Islet of Langerhans (tissue), 1 donor: ENCODE measurements around the gene HHATL.
"Not testable (repeated sequence)": the region's sequence is repeated elsewhere in the genome, so short reads cannot be mapped to it uniquely, and the experiment has no call there.

ENCODE experiments used
- FAIRE-seq: peaks from one replicate; lab custom pipeline; 2011; peaks lifted over from hg19 to GRCh38; lab: Jason Lieb, UNC

HHATL gene

DNA sequence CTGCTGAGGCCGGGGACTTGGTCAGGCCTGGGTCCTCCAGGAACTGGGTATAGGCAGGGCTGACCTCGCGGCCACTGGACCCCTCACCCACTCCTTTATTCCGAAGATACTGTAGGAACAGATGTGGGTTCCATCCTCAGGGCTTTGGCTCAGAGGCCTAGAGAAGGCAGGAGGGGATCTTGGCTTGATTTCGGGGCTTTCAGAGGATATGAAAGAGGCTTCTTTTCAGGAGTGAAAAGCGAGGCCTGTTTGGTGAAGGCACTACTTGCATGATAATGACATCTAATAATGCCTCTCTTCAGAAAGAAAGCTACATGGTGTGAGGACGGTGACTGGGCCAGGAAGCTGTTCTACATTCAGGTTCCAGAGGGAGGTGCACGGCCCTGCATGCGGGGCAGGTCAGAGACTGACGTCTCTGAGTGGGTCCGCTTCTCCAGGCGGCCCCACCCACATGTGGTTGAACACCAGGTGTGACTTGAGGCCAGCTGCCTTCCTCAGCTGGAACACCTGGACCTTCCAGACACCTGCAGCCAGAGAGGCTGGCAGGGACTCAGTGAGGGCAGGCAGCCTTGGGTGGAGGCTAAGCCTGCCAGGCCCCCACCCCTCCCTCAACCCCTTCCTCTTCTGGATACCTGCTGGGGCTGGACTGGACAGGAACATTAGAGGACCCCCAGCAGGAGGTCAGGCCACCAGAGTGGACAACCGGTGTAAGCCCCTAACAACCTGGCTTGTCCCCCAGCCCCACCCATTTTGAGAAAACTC lies 31.1 kb upstream of the HHATL start:
- FAIRE-seq: no peak

DNA sequence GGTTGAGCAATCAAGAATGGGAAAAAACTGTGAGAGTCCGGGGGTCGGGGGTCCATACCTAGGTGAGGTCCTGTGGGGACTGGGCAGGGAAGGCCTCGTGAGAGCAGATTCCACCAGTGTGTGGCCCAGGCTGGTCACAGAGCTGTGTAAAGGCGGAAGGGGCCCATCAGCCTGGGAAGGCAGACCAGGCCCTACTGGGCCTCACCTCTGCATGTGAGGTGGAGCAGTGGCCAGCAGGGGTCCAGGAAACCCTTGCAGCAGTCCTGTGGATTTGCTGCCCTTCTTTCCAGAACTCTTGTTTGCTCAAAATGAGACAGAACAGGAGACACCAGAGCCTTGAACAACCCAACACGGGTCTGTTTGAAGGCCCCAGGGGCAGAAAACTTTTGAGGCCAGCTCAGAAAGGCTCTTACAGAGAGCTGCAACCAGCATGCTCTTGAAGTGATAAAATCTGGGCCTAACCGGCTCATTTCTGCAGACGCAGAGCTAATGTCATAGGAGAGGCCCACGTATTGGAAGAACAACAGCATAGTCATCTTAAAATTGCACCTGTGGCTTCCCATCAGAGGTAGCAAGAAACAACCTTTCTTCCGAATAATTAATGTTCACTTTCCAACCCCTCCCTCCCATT lies 30.3 kb upstream of the HHATL start:
- no peak for FAIRE-seq

DNA sequence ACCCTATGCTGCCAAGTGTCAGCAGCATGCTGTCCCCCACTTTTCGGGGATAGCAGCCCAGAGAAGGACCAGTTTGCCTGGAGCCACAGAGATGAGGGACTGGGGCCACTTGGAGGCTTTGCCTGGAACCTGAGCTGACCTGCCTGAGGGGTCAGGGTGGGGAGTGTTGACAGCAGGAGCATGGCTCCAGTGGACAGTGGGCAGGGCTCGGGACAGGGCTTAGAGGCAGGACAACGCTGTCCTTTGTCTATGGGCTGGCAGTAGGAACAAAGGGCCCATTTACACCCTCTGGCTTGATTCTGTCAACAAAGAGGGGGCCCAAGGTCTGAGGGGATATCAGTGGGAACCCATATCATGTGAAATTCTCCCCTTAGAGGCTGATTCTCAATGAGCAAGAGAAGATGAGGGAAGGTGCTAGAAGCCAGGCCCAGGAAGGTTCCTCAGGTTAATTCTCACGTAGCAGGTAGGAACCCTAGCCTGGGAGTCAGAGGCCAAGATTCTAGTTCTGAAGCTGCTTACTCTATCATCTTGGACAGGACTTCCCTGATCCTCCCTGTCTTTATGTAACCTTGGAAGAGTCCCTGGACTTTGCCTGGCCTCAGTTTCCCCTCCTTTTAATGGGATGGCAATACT lies 29.7 kb upstream of the HHATL start:
- no peak for FAIRE-seq

DNA sequence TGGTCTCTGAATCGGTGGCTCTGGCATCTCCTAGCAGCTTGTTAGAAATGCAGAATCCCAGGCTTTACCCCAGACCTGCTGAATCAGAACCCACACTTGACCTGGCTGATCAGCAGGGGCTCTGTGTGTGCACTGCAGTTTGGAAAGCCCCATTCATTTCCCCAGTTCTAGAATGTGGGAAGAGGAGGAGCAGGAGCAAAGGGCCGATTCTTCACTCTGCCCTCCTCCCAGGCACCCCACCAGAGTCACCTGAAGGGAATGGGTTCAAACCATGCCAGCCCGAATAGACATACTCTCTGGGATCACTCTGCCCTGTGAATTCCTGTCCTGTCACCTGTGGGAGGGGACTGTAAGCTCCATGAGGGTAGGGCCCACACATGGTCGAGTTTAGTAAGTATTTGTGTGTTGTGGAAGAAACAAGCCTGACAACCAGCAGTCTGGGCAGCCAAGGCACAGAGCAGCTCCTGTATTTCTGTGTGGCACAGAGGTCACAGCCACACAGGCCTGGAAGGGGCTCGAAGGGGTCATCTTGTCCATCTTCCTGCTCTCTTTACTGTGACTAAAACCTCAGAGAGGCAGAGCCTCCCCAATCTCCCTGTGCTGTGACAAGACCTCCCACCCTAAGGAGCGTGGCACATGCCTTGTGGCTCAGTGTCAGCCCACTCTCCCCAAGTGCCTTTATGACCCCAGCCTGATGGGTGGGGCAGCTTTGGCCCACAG lies 29.0 kb upstream of the HHATL start:
- FAIRE-seq: no peak

DNA sequence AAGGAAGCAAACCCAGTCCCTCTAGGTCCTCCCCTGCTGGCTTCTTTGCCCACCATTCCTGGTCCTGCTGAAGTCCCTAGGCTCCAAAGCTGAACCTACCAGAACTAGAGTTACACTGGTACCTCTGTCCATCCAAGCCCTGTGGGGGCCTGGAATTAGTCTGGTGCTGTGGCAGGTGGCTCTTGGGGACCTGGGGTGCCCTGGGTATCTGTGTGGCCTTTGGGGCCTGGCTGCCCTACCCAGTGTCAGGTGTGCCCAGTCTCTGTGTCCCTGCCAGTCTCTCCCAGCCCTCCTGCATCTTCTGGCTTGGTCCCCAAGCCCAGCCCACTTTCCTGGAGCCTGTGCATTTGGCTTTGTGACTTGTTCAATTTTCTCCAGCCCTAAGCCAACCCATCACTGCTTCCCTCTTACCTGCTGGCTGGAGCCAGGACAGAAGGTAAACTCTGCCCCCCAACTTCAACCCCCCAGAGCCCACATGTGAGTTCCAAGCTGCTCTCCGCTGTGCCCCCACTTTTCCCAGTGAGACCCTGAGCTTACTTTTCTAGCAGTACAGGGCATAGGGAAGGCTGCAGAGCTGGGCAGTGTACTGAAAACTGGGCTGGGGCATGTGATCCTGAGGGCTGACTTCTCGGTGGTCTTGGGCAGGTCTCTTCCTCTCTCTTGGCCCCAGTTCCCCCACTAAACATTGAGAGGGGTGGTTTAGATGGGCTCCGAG lies 28.3 kb upstream of the HHATL start:
- FAIRE-seq: no peak

DNA sequence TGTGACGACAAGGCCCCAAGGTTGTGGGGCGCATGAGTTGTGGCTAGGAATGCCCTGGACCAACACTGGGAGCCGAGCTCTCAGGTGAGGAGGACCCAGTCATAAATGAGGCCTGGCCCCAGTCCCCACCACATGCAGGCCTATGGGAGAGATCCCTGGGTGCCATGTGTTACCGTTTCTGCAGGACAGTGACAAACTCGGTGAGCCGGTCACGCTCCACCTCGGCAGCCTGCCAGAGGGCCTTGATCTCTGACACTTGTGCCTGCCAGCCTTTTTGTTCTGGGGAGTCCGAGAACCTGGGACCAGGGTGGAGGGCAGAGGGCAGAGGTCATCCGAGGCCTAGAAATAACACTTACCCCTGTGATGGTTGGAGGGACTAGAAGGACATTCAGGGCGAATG lies 27.7 kb upstream of the HHATL start:
- no peak for FAIRE-seq

DNA sequence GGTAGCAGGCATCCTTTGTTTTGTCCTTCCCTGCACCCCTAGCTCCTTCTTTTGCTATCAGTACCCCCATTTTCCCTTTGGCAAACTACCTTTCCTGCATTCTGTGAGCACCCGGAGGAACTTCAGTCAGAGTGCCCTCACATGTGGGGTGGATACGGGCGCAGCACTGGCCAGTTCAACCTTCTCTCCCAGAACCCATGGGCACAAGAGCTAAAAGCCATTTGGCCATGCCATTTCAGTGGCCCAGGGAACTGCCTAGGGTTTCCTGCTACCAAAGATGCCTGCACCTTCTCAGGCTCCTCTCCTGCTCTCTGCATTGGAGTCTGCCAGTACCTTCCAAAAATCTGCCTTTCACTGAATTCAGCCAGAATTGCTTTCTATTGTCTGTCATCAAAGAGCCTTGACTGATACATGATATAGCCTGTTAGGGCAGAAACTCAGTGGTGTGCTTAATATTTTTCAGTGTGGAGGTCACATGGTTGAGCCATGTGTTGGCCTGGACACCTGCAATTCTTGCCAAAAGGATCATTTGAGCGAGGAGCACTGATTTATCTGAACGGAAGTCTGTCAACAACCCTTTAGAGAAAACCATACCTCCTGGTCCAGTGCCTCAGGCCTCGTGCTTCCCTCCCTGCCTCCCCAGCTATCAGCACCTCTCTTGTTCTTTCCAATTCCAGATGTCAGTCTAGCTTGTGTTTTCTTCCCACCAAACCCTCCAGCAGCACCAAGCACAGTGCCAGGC lies 27.0 kb upstream of the HHATL start:
- no peak for FAIRE-seq

DNA sequence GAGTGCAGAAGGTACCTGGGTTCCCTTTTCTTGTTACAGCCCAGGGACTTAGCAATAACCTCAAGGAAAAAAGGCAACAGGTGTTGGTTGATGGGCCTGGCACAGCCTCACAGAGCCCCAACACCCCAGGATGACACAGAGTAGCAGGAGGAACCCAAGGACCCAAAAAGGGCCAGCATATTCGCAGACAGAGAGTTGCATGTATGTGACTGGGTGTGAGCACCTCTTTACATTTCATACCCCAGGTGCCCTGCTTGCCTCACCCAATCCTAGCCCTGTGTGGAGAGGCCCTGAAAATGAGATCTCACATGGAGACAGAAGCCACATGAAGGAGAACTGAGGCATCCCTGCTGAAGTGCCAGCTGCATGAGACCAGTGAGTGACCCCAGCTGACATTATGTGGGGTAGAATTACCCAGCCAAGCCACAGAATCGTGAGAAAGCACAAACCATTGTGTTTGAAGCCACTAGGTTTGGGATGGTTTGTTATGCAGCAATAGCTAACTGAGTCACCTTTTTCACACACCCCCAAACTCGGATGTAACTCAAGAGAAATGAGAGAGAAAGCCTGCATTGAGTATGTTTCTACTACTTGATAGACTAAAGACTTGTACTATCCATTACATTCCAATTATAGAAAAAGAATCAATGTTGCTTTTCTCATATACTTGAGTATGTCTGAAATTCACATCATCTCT lies 26.2 kb upstream of the HHATL start:
- FAIRE-seq: no peak

DNA sequence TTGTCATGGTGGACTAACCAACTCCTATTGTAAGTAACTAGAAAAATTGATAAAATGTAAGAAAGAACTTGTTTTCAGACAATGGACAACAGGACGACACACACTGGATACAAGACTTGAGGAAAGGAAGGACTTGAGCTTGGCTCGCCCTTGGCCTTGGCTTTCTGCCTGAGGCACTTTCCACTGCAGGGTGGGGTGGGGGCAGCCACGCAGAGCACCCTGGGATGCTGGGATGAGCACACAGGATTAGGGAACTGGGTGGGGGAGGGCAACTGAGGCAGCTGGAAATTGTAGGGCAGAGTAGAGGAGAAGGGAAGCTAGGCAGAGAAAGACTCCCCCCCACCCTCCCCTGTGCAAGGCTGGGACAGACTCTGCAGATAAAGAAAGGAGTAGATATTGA lies 25.5 kb upstream of the HHATL start:
- no peak for FAIRE-seq

DNA sequence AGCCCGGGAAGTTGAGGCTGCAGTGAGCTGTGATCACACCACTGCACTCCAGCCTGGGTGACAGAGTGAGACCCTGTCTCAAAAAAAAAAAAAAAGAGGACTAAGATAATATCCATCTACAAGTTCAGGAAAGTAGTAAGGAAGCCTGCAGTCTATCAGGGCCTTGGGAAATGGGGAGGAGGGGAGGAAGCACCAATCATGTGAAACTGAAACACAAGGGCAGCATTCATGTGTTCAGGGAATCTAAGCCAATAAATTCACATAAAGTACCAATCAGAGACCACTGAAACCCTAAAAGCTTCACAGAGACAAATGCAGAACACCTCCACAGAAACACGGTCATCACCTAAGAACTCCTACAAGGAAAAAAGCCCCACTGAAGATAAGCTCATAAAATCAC lies 22.9 kb upstream of the HHATL start:
- FAIRE-seq: no peak

DNA sequence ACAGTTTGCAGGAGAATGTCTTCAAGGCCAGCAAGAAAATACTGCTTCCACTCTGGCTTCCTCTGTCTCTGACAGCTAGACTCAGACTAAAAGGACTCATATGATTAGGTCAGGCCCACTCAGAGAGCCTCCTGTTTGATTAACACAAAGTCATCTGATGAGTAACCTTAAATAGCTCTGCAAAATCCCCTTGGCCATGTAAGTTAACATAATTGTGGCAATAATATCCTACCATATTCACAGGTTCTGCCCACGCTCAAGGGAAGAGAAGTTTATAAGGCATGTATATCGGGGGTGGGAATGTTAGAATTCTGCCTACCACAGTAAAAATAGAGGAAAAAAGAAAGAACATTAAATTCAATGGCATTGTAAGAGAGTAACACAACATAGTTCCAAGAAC lies 20.6 kb upstream of the HHATL start:
- FAIRE-seq: no peak

DNA sequence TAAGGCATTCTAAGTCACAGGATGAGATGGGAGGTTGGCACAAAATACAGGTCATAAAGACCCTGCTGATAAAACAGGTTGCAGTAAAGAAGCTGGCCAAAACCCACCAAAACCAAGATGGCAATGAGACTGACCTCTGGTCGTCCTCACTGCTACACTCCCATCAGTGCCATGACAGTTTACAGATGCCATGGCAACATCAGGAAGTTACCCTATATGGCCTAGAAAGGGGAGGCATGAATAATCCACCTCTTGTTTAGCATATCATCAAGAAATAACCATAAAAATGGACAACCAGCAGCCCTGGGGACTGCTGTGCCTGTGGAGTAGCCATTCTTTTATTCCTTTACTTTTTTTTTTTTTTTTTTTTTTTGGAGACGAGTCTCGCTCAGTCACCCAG lies 19.8 kb upstream of the HHATL start:
- FAIRE-seq: not testable (repeated sequence)

DNA sequence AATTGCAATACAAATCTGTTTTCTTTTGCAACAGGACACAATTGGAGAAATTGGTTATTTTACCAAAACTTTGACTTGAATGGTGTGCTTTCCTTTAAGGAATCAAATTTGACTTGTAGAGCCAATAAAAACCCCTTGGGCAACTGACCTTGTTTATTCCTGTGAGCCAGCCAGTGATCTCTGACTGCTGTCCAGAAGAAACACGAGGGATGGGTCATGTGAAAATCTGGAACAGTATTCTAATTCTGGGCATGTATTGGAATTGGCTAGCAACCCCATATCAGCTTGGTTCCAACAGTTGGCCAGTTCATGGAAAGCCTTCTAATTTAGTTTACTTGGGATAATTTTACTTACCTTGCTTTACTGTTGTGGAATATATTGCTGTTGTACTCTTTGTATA lies 19.1 kb upstream of the HHATL start:
- FAIRE-seq: no peak

DNA sequence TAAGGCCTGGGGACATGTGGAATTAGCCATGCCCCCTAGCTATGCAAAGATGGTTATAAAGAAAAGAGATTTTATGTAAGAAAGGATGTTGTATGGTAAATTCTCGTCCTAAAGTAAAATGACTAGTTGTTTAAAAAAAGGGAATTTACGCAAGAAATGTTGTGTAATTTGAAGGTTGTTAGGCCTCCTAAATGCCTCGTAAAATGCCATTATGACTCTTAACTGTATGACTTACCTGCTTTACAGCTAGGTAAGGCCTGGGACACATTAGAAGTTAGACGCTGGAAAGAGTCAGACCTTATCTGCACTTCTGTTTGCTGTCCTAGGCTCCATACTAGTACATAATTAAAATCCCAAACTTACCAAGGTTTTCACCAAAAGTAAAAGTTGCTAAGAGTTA lies 17.5 kb upstream of the HHATL start:
- no peak for FAIRE-seq

DNA sequence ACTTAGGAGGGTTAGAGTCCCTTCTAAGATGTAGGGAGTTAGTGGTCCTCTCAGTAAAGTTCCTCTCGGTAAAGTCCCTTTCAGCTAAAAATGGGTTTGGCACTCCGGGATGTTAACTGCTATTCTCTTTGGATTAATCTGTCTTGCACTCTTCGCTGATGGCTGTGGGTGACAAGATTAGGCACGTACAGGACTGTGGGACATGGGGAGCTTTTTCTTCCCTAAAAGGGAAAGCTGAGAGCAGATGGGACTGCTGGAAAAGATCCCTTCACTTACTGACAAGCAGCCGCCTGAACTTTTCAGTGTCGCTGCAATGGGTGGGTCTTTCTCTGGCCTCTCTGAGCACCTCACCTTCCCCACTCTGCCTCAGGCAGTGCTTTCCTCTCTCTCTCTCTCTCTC lies 16.4 kb upstream of the HHATL start:
- FAIRE-seq: no peak

DNA sequence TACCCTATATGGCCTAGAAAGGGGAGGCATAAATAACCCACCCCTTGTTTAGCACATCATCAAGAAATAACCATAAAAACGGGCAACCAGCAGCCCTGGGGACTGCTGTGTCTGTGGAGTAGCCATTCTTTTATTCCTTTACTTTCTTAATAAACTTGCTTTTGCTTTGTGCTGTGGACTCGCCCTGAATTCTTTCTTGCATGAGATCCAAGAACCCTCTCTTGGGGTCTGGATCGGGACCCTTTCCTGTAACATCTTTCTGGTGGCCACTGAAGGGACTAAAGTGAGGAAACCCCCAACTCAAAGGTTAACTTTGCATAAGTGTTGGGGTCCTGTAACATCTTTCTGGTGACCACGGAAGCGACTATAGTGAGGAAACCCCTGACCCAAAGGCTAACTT lies 15.7 kb upstream of the HHATL start:
- FAIRE-seq: no peak

DNA sequence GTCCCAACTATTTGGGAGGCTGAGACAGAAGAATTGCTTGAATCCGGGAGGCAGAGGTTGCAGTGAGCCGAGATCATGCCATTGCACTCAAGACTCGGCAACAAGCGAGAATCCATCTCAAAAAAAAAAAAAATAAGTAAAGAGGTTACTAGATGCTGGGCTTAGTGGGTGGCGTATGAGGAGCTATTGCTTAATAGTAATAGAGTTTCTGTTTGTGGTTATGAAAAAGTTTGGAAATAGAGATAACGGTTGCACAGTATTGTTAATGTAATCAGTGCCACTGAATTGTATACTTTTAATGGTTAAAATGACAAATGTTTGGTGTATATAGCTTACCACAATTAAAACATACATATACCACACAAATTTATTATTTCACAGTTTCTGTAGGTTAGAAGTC lies 14.7 kb upstream of the HHATL start:
- no peak for FAIRE-seq

DNA sequence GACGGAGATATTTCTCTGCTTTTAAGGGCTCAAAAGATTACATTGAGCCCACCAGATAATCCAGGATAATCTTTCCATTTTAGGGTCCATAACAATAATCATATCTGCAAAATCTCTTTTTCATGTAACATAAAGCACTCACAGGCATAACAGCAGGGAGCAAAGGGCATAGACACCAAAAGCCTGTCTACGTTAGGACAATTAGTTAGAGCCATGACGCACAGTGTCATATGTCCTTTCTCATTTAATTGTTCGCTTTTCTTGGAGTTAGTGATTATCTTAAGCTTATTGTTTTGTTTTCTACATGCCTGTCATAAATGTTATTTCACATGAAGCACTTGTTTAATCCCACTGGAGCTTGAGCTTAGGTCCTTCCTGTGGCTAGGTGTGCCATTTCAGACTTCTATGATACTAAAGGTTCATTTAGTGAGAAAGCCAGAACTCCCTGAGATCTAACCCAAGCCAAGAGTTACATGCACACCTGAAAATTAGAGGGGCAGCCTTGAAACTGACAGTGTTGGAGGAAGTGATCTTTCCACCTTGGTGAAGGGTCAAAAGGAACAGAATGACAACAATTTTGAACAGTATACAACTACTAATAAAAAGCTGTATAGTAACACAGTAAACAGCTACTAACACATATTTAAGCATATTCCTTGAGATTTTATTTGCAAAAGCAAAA lies 11.7 kb upstream of the HHATL start:
- no peak for FAIRE-seq

DNA sequence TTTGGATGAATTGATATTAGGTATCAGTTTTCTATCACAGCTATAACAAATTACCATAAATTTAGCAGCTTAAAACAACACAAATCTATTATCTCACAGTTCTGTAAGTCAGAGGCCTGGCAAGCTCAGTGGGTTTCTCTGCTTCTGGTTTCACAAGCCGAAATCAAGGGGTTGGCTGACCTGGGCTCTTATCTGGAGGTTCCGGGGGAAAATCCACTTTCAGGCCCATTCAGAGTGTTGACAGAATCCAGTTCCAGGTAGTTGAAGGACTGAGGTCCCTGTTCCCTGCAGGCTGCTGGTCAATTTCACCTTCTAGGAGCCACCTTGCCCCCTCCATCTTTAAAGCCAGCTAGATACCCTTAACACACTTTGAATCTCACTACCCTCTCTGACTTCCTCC lies 11.1 kb upstream of the HHATL start:
- FAIRE-seq: no peak

DNA sequence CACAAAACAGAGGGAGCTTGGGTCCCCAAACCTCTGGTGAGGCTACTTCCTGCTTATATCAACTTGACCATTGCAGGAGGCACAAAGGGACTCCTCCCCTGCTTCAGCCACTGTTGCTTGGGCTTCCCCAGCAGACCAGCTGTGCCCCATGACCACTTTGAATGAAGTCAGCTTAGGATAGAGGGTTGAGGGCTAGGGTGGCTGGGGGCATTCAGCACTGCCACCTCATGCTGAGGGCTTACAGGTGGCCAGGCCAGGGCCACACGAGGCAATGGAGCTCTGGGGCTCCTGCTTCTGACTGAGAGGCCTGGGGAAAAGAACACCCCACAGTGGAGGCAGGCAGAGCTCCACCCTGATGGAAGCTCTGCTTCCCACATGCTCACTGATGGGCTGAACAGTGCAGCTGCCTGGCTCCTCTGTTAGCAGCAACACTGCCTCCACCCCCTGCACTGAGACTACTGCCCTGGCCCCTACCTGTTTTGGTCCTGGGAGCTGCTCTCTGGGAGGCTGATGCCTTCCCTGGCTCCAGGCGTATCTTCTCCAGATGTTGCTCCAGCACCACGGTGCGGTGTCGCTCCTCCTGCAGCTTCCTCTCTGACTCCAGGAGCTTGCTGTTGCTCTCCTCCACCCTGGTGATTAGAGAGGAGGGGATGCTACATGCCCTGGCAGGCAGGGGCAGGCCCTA lies 10.2 kb upstream of the HHATL start:
- FAIRE-seq: no peak
